Activated CD4-positive, CD25-positive, alpha-beta regulatory T cell treated with anti-CD3 and anti-CD28 coated beads, Interleukin-2, amount 50 U/mL, for 16 hours (primary cell): ENCODE results near the gene CMBL.

Experiments
- DNase-seq: peaks from one replicate; pipeline ENCODE4 v3.0.0-alpha.2; 2020; ENCODE audit warnings: low read depth, low spot score

The CMBL gene

DNA sequence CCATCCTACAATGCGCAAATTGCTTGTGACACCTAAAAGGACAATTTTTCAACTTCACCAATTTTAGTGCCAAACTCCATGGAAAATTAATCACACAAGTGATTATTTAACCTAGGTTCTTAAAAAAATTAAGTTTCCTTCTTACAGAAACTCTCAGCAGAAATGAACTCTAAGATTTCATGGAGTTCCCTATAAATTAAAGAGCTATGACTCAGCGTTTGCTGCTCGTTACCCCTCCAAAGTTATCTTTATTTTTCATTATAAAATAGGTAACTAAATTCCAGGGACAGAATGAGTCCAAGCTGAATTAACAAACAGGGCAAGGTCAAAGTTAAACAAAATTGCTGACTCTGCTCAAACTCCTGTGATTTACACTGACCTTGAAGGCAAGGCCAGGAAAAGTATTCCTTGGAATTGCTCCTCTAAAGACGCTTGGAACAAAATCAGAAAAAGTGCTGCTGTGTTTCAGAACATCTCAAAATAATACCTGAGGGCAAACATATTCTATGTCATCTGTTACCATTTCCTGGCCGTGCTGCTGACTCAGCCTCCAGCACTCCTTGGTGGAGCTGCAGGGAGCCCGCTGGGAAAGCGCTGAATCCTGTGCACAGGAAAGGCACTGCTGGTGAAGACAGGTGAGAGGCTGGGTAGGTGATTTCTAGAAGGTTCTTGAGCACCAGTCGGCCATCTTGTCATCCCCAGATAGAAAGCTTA lies 2.5 kb upstream of the CMBL start:
- no peak for DNase-seq

DNA sequence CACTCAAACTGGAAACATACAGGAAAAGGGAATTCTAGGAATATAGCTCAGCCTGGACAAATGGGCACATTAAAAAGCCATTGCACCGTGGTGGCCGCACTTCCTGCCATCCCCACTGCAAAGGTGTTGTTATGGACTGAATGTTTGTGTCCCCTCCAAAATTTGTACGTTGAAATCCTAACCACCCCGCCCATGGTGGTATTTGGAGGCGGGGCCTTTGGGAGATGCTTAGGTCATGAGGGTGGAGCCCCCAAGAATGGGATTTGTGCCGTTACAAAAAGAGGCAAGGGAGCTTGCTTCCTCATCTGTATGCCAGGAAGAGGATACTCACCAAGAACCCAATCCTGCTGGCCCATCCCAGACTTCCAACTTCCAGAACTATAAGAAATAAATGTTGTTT lies 1.1 kb upstream of the CMBL start:
- DNase-seq = no peak

DNA sequence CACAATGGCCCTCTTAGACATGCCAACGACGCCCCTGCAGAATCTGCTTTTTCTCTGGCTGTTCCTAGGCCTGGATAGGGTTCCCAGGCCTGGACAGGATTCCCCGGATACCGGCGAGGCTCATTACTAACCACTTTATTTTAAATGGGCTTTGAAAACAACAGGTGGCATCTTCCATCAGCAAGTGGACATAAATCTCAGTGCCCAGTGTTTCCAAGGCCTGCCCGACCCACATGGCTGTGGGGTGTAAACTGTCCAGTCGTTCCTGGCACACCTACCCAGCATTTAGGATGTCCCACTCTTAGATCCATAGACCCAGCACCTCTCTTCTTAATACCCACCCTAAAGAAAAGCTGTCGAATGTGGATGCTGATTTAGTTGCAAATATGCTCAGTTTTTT lies 896 bp downstream of the CMBL start:
- no peak for DNase-seq

DNA sequence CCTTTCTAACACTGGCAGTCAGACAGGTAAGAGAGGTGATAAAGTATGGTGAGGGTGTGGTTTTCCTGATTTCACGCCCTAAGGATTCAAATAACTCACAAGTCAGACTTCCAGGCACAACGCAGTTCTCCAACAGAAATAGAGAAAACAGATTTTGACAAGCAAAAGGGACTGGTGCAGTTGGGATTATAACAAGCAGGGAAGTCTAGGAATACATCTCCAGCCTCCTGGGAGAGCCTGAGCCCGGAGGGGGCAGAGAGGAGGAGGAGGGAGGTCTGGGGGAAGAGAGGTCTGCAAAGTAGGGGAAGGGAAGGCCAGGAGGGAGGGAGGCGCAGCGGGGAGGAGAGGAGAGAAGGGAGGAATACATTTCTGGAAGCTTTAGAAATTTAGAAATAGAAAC lies 1.6 kb downstream of the CMBL start:
- DNase-seq = no peak

DNA sequence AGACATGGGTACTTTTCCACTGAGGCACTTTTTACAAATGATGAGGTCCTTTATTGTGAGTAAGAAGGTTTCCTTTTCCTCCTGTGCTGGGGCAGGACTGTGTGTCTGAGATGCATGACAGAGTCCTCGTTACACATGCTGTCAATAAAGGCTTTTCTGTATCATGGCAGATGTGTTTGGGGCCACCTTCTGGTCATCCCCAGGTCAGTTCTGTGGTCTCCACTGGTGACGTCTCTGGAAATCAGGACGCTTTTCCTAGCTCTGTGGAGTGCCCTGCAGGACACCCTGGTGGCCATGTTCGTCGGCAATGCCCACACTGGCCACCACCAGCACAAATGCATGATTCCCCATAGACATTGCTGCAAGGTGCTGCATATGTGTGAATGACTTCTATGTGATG lies 2.8 kb downstream of the CMBL start:
- DNase-seq = no peak

DNA sequence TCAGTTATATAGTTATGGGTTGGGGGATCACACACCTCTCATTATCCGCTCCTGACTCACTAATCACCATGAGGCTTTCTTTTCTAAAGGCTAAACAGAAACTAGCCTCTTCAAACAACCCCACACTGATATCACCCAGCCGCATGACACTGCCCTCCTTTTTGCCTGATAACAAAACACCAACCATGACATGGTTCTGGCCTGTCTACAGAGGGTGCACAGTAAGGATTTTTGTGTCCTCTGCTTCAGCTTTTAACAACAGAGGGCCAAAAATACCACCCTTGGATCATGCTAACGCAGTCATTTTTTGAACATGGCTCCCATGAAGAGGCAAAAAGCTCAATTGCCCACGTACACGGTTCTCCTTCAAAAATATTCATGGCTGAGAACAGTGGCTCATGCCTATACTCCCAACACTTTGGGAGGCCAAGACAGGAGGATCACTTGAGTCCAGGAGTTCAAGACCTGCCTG lies 4.0 kb downstream of the CMBL start:
- no peak for DNase-seq

DNA sequence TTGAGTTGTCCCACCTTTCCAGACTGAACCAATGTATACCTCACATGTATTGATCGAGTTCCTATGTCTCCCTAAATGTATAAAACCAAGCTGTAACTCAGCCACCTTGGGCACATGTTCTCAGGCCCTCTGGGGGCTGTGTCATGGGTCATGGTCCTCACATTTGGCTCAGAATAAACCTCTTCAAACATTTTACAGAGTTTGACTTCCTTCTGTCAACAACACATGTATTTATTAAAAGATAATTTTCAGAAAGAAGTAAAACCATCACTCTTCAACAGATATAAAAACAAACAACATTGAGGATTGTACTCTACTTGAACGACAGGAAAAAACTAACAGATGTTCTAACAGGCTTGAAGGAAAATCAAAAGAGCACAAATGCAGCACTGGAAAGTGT lies 4.5 kb downstream of the CMBL start:
- no peak for DNase-seq

DNA sequence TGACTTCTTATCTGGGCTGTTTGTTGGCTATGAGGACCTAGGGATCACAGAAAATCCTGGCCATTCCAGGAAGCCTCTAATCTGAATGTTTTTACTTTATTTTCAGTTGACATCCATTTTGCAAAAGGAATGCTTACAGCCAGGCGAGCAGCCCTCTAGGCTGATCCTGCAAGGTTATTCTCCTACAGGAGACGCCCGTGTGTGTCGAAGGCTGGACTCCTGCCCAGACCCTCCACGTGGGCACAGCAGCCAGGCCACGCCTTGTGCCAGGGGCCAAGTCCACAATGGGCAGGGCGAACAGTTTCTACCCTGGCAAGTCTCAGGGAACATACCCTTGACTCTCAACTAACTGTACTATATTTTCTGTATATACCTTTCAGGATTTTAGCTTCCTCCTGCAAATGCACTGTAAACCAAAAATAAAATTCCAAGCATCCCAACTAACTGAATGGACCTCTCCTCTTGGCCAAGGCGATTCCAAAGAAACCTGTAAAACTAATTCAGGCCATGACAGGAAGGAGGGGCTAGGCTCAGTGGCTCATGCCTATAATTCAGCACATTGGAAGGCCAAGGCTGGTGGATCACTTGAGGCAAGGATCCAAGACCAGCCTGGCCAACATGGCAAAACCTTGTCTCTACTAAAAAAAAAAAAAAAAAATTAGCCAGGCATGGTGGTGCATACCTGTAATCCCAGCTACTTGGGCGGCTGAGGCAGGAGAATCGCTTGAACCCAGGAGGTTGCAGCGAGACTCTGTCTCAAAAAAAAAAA lies 5.7 kb downstream of the CMBL start:
- DNase-seq = no peak

DNA sequence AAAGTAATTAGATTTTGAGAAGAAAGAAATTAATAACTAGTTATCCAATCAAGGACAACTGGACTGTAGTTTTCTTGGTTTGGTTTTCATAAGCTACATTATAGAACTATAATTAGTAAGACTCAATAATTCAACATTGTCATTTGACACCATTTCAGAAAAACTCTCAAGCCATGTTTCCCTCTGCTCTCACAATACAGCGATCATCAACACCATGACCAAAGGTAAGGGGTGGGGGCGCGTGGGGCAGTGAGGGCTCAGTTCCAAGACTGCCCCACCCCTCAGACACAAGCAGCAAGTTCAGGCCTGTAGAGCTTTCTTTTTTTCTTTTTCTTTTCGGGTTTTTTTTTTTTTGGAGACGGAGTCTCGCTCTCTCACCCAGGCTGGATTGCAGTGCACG lies 6.4 kb downstream of the CMBL start:
- no peak for DNase-seq

DNA sequence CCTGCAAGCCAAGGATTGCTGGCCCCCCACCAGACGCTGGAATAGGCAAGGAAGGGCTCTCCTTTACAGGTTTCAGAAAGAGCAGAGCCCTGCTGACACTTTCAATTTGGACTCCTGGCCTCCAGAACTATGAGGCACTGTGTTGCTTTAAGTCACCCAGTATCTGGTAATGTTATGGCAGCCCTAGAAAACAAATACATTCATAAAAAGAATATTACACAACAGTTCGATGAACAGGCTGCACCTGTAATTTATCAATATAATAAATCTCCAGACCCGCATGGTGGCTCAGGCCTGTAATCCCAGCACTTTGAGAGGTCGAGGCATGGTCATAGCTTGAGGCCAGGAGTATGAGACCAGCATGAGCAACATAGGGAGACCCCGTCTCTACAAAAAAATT lies 7.5 kb downstream of the CMBL start:
- DNase-seq = no peak

DNA sequence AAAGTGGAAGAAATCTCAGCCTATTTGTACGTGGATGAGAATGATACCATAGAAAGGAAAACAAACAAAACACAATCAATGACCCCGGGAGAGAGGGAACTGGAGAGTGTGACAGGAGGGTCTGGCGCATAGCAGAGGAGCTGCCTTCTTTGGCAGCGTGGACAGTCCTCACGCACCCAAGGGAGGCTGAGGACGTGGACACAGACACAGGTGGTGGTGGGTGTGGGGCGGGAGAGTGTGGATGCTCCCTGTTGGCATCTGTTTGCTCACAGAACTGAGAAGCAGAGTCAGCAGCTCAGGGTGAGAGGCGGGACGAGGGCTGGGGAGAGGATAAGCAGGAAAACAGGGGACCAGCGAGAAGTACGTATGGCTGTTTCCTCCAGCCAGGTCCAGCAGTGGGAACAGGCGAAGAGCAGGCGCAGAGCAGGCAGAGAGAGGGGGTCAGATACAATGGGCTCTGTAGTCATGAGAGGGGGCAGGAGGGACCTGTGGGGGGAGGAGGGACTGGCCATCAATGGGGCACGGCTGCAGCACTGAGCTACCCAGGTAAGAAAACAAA lies 10.0 kb downstream of the CMBL start:
- DNase-seq = no peak

DNA sequence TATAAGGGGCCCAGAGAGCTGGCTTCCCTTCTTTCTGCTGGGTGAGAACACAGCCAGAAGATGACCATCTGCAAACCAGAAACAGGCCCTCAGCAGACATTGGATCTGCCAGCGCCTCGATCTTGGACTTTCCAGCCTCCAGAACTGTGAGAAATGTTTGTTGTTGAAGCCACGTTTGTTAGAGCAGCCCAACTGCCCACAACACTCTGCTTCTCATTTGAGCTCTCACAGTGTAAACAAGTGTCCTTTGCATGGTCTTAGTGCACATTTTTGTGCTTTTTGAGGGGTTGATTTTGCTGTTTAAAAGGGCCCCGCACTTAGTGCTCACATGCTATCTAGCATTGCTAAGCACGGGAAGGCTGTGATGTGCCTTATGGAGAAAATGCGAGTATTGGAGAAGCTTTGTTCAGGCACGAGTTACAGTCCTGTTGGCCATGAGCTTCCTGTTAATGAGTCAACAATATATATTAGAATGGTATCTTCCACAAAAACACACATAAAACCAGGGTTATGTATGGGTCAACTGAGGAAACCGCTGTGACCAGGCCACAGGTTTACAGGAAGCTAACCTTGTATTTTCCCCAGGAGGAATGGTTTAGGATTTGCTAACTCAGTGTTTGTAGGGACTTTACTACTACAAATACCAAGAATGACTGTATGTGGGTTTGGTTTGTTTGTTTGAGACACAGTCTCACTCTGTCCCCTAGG lies 11.9 kb downstream of the CMBL start:
- no peak for DNase-seq

DNA sequence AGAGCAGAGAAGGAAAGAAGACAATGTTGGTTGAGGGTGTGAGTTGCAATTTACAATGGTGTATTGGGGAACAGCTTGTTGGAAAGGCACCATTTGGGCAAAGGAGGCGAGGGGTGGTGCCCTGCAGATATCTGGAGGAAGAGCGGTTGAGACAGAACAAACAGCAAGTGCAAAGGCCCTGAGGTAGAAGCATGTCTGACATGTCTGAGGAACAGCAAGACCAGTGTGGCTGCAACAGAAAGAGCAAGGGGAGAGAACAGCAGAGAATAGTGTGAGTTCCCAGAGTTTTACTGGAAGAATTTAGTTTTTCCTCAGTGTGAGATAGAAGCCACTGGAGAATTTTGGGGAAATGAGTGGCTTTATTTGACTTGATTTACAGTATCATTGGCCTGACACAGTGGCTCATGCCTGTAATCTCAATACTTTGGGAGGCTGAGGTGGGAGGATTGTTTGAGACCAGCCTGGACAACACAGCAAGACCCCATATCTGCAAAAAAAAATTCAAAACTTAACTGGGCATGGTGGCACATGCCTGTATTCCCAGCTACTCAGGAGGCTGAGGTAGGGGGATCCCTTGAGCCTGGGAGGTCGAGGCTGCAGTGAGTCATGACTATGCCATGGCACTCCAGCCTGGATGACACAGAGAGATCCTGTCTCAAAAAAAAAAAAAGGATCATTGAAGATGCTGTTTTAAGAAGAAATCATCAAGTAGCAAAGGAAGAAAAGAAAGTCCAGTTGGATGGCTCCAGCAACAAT lies 13.6 kb downstream of the CMBL start:
- DNase-seq = no peak

DNA sequence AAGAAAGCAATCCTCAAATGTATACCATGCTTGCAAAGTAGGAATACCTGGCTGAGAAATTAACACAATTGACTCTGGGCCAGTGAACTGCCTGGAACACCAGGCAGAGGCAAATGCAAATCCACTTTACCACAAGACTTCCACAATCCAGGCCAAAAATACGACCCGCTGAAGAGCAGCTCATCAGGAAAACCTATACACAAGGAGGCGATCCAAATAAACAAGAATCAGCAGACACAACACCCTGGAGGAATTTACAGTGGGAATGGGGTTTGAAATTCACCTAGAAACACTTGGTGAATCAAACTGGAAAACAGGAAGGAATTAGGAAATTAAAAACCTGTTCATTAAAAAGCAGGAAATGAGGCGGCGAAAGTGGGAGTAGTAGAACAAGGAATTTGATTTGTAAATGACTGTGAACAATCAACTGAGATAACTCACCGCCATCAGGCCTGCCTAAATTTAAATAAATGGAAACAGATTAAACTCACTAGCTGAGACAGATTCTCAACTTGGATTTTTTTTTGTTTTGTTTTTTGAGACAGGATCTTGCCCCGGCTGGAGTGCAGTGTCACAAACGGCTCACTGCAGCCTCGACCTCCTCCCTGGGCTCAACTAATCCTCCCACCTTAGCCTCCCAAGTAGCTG lies 15.9 kb downstream of the CMBL start:
- no peak for DNase-seq

DNA sequence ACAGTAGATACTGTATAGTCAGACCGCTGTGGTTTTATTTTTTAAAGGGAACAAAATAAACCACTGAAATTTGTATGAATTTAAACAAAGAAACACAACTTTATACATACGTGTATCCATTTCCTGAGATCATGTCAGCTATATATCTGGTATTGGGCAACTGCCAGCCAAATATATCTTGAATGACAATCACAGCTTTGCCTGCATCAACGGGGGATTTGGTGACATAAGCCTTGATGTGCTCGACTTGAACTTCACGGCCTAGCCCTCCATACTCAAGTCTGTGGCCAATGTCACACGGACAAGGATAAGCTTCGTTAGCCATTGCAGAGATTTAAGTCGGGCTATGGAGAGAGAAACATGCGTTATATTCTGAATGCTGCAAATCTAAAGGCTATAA lies 17.3 kb downstream of the CMBL start:
- no peak for DNase-seq

DNA sequence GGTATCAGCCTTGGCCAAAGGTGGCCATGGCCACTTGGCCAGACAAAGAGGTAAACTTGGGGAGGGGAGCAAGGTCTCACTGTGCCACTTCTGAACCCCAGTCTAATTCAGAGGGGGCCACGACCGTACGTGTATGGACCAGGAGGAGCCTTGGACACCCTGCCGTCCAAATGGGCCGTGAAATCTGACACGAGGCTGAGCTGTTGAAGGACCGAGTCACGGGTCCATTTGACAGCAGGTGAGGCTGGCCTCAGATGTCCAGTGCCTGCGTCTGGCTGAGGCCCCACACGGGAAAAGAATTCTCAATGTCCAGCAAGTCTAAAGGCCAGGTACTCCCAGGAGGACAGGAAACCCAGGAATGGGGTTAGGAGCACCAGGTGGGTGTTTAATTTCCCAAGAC lies 17.7 kb downstream of the CMBL start:
- no peak for DNase-seq

DNA sequence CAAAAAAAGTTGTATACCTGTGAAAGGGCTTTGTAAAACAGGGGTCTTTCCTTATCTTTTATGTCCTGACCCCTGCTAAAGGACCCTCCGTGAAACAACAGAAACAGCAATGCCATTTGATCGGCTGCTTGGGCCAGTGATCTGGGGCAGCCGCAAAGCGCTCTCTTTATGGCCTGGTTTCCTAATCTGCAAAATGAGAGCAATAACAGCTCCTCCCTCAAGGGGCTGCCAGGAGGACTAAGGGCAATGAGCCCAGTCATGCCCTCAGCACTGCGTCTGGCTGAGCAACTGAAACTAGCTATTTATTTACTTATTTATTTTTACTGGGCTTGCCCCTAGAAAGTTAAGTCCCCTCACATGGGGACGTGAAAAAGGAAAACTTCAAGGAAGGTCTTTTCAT lies 18.3 kb downstream of the CMBL start:
- no peak for DNase-seq

DNA sequence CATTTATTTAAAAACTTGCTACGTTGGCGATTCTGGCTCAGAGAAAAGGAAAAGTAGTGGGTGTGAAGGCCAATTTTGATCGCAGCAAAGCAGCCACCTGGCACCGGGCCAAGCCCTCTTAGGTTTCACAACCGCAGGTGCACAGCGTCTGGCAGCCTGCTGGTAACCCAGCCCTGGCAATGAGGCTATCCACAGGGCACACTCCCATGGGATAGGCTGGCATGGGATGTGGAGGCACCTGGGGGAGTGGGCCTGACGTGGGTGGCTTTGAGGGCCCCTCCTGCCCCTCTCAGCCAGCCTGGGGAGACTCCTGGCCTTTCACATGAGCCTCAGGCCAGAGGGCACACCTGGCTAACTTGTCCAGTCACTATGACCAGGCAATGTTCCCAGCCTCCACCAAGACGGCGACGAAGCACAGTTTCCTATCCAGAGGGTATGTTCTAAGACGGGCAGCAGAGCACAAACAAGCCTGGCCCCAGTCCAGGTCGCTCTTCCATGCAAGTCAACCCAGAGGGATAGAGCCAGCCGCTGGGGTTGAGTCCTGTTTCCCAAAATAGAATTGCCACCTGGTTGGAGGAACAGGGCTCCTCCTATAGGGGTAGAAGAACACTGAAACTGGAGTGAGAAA lies 19.0 kb downstream of the CMBL start:
- DNase-seq = no peak

DNA sequence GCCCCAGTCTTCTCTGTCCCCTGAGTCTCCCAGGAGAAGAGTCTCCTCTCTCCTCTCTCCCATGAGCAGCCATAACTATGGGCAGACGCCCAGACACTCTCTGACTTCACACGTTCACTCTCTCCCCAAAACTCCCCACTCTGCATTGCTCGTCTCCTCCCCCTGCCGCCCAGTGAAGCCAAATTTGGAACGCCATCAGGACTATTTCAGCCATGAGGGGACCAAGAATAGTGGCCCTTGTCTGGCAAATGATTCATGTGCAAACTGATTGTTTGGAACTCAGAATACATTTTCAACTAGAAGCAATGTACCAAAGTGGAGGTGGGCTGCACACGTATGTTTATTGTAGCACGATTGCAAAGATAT lies 20.9 kb downstream of the CMBL start:
- DNase-seq = no peak

DNA sequence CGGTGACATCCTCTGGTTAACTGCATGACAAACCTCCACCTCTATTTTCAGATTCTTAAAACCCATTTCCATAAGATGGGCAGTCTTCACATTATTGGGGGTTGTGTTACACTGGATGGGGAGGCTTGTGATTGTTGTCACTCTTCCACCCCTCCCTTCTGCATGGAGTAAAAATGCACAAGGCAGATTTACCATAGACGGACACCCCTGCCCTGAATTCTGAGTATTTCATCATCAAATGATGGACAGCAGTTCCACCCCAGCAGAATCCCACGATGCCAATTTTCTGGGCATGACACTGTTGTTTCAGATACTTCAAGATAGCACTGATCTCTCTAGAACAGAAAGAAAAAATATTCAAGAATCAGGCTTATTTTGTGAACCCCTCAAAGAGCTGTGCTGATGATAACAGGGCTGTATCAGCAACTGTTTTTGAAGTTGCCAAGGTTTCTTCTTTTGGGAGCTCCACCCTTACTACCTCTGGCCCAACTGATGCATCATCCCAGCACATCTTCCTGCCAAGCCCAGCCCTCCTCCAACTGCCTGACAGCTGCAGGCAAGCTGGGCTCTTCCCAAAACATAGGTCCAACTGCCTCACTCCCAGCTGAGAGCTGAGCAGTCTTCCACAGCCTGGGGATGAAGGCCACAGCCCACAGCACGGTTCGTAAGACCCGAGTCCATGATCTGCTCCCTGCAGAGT lies 21.4 kb downstream of the CMBL start:
- DNase-seq = no peak
